HepG2 (cell line): ENCODE results near the gene NBPF1. TPM values are rescaled to one million over a fixed set of nuclear protein-coding genes. Genes with fewer than 3 reads are reported as not detected.

Source experiments
- BRD4 ChIP-seq: sonication (generic); formaldehyde crosslinking; IDR thresholded peaks from 2 replicates; pipeline ENCODE4 v1.4.0; 2020; ENCODE audit warnings: missing genetic modification reagents
- NFATC3 ChIP-seq: sonication (generic); formaldehyde crosslinking; IDR thresholded peaks from 2 replicates; pipeline ENCODE4 v1.5.1; 2020; ENCODE audit warnings: mild to moderate bottlenecking, missing genetic modification reagents
- SAP130 ChIP-seq: IDR thresholded peaks from 2 replicates; pipeline ENCODE4 v1.6.1; 2016; ENCODE audit warnings: low read depth
- SNAPC2 ChIP-seq: sonication (generic); formaldehyde crosslinking; IDR thresholded peaks from 2 replicates; pipeline ENCODE4 v1.8.1; 2022; ENCODE audit warnings: mild to moderate bottlenecking, missing genetic modification reagents
- ZNF101 ChIP-seq: sonication (generic); formaldehyde crosslinking; IDR thresholded peaks from 2 replicates; pipeline ENCODE4 v1.4.0; 2020; ENCODE audit warnings: mild to moderate bottlenecking, low read depth, missing genetic modification reagents, borderline replicate concordance
- ZNF138 ChIP-seq: sonication (generic); formaldehyde crosslinking; IDR thresholded peaks from 2 replicates; pipeline ENCODE4 v1.5.0; 2020; ENCODE audit warnings: mild to moderate bottlenecking, low read depth, missing genetic modification reagents
- ZNF20 ChIP-seq: sonication (generic); formaldehyde crosslinking; IDR thresholded peaks from 2 replicates; pipeline ENCODE4 v1.4.0; 2020; ENCODE audit warnings: mild to moderate bottlenecking, moderate library complexity, missing genetic modification reagents
- ZNF326 ChIP-seq: sonication (generic); formaldehyde crosslinking; IDR thresholded peaks from 2 replicates; pipeline ENCODE4 v1.4.0; 2020; ENCODE audit warnings: missing genetic modification reagents, borderline replicate concordance
- ZNF552 ChIP-seq: sonication (generic); formaldehyde crosslinking; IDR thresholded peaks from 2 replicates; pipeline ENCODE4 v1.9.0; 2022; ENCODE audit warnings: missing genetic modification reagents, mild to moderate bottlenecking, borderline replicate concordance
- ZNF614 ChIP-seq: IDR thresholded peaks from 2 replicates; pipeline ENCODE4 v1.6.1; 2018; ENCODE audit warnings: missing biosample characterization, missing genetic modification reagents, inconsistent platforms, borderline replicate concordance
- ZNF713 ChIP-seq: sonication (generic); formaldehyde crosslinking; IDR thresholded peaks from 2 replicates; pipeline ENCODE4 v1.4.0; 2020; ENCODE audit warnings: mild to moderate bottlenecking, missing genetic modification reagents
- ZSCAN25 ChIP-seq: sonication (generic); formaldehyde crosslinking; IDR thresholded peaks from 2 replicates; pipeline ENCODE4 v1.8.0; 2022; ENCODE audit warnings: mild to moderate bottlenecking, missing genetic modification reagents
- polyA plus RNA-seq, 8 experiments: library from polyadenylated mRNA; depleted of rRNA in 3 of 8; stranded (reverse) in 7 of 8; unstranded in 1 of 8; fragments of >200 nt; fragmentation: Illumina TruSeq in 4 of 8; extraction: Trizol in 4 of 8; gene quantifications; 2 replicates each; pipeline versions ENCODE4 v1.2.1 to v1.2.3, GENCODE V29; 2011 to 2016; ENCODE audit warnings: low read depth in 4 of 8, missing spikeins in 1 of 8, mixed read lengths in 1 of 8; ENCODE audit not compliant: insufficient read depth in 1 of 8
- total RNA-seq, 5 experiments: library from RNA; depleted of rRNA; stranded (reverse); fragments of >200 nt; fragmentation: Illumina TruSeq; extraction: Trizol; gene quantifications; 2 replicates each; pipeline ENCODE4 v1.2.3, GENCODE V29; 2016; ENCODE audit warnings: low read depth in 1 of 5
- TF ChIP-seq, protein P1 (sequence below): sonication (generic); formaldehyde crosslinking; IDR thresholded peaks from 2 replicates; pipeline ENCODE4 v1.4.0; 2020; ENCODE audit warnings: missing genetic modification reagents, borderline replicate concordance
- TF ChIP-seq, protein P2 (sequence below): sonication (generic); formaldehyde crosslinking; IDR thresholded peaks from 2 replicates; pipeline ENCODE4 v1.5.0; 2020; ENCODE audit warnings: missing genetic modification reagents
- TF ChIP-seq, protein P3 (sequence below): sonication (generic); formaldehyde crosslinking; IDR thresholded peaks from 2 replicates; pipeline ENCODE4 v1.4.0; 2020; ENCODE audit warnings: missing genetic modification reagents
- TF ChIP-seq, protein P4 (sequence below): sonication (generic); formaldehyde crosslinking; IDR thresholded peaks from 2 replicates; pipeline ENCODE4 v1.4.0; 2020; ENCODE audit warnings: mild to moderate bottlenecking, low read depth, missing genetic modification reagents
- TF ChIP-seq, protein P5 (sequence below): sonication (generic); formaldehyde crosslinking; IDR thresholded peaks from 2 replicates; pipeline ENCODE4 v1.9.0; 2022; ENCODE audit warnings: missing genetic modification reagents, mild to moderate bottlenecking, borderline replicate concordance
- TF ChIP-seq, protein P6 (sequence below): sonication (generic); formaldehyde crosslinking; IDR thresholded peaks from 2 replicates; pipeline ENCODE4 v1.4.0; 2020; ENCODE audit warnings: mild to moderate bottlenecking, missing genetic modification reagents

NBPF1 gene
- total and polyA plus RNA-seq, 2 of the 13 experiments (the other 11 are each of a cell fraction or from before 2014, with no cell fraction given): 30.3 to 35.6 TPM

DNA sequence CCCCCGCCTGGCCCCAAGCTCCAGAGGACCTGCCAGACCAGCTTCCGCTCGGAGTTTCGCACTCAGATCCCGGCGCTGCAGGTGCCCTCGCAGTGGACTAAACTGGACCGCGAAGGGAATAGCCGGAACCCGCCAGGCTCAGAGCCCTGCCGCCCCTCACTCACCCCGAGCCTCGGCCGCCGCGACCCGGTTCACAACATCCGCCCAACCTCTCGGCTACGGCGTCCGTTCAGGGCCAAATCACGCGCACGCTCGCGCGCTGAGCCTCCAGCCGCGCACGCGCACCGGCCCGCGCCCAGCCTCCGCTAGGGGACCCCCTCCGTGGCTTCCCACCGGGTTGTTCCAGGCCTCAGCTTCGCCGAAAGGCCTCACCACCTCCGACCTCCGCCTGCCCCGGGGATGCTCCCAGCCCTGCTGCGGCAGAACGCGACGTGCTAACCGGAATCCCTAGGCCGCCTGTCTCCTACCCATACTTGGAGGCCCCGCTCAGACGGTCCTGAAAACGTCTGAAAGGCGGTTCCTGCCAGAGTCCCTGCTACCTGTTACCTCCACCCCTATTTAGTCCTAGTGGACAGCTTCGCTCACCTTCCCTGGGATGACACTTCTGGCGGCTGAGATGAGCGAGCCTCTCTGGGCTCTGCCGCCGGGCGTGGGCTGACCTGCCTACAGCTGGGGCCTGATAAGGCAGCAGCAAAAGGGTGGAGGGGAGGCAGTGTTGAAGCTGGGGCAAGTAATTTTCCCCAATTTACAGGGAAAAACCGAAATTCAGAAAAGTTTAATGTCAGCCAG, 31.3 kb upstream of the NBPF1 start (continued):
- TF ChIP-seq, protein P1, sequence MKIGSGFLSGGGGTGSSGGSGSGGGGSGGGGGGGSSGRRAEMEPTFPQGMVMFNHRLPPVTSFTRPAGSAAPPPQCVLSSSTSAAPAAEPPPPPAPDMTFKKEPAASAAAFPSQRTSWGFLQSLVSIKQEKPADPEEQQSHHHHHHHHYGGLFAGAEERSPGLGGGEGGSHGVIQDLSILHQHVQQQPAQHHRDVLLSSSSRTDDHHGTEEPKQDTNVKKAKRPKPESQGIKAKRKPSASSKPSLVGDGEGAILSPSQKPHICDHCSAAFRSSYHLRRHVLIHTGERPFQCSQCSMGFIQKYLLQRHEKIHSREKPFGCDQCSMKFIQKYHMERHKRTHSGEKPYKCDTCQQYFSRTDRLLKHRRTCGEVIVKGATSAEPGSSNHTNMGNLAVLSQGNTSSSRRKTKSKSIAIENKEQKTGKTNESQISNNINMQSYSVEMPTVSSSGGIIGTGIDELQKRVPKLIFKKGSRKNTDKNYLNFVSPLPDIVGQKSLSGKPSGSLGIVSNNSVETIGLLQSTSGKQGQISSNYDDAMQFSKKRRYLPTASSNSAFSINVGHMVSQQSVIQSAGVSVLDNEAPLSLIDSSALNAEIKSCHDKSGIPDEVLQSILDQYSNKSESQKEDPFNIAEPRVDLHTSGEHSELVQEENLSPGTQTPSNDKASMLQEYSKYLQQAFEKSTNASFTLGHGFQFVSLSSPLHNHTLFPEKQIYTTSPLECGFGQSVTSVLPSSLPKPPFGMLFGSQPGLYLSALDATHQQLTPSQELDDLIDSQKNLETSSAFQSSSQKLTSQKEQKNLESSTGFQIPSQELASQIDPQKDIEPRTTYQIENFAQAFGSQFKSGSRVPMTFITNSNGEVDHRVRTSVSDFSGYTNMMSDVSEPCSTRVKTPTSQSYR (CRISPR knock-in tag): peak; percentile 74
- TF ChIP-seq SNAPC2 (CRISPR knock-in tag): peak; percentile 91; the same call in 1 of the 2 replicates
- peak; percentile 73; the same call in 1 of the 2 replicates for TF ChIP-seq NFATC3 (CRISPR knock-in tag)
- peak; percentile 90; the same call in 1 of the 2 replicates for TF ChIP-seq ZNF101 (CRISPR knock-in tag)
- TF ChIP-seq, protein P2, sequence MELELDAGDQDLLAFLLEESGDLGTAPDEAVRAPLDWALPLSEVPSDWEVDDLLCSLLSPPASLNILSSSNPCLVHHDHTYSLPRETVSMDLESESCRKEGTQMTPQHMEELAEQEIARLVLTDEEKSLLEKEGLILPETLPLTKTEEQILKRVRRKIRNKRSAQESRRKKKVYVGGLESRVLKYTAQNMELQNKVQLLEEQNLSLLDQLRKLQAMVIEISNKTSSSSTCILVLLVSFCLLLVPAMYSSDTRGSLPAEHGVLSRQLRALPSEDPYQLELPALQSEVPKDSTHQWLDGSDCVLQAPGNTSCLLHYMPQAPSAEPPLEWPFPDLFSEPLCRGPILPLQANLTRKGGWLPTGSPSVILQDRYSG (CRISPR knock-in tag): peak; percentile 94
- TF ChIP-seq SAP130 (CRISPR knock-in tag): peak; percentile 100
- TF ChIP-seq, protein P3, sequence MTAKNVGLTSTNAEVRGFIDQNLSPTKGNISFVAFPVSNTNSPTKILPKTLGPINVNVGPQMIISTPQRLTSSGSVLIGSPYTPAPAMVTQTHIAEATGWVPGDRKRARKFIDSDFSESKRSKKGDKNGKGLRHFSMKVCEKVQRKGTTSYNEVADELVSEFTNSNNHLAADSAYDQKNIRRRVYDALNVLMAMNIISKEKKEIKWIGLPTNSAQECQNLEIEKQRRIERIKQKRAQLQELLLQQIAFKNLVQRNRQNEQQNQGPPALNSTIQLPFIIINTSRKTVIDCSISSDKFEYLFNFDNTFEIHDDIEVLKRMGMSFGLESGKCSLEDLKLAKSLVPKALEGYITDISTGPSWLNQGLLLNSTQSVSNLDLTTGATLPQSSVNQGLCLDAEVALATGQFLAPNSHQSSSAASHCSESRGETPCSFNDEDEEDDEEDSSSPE: peak; percentile 96
- TF ChIP-seq ZNF614 (CRISPR knock-in tag): peak; percentile 99
- TF ChIP-seq, protein P4, sequence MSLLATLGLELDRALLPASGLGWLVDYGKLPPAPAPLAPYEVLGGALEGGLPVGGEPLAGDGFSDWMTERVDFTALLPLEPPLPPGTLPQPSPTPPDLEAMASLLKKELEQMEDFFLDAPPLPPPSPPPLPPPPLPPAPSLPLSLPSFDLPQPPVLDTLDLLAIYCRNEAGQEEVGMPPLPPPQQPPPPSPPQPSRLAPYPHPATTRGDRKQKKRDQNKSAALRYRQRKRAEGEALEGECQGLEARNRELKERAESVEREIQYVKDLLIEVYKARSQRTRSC (CRISPR knock-in tag): peak; percentile 92
- peak; percentile 99 for TF ChIP-seq BRD4
- peak; percentile 98 for TF ChIP-seq ZNF713 (CRISPR knock-in tag)
- TF ChIP-seq, protein P5, sequence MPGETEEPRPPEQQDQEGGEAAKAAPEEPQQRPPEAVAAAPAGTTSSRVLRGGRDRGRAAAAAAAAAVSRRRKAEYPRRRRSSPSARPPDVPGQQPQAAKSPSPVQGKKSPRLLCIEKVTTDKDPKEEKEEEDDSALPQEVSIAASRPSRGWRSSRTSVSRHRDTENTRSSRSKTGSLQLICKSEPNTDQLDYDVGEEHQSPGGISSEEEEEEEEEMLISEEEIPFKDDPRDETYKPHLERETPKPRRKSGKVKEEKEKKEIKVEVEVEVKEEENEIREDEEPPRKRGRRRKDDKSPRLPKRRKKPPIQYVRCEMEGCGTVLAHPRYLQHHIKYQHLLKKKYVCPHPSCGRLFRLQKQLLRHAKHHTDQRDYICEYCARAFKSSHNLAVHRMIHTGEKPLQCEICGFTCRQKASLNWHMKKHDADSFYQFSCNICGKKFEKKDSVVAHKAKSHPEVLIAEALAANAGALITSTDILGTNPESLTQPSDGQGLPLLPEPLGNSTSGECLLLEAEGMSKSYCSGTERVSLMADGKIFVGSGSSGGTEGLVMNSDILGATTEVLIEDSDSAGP (CRISPR knock-in tag): peak; percentile 98
- peak; percentile 99 for TF ChIP-seq ZNF552 (CRISPR knock-in tag)
- TF ChIP-seq ZSCAN25: peak; percentile 81; the same call in 1 of the 2 replicates
- TF ChIP-seq ZNF20 (CRISPR knock-in tag): peak; percentile 91; the same call in 1 of the 2 replicates
- TF ChIP-seq, protein P6, sequence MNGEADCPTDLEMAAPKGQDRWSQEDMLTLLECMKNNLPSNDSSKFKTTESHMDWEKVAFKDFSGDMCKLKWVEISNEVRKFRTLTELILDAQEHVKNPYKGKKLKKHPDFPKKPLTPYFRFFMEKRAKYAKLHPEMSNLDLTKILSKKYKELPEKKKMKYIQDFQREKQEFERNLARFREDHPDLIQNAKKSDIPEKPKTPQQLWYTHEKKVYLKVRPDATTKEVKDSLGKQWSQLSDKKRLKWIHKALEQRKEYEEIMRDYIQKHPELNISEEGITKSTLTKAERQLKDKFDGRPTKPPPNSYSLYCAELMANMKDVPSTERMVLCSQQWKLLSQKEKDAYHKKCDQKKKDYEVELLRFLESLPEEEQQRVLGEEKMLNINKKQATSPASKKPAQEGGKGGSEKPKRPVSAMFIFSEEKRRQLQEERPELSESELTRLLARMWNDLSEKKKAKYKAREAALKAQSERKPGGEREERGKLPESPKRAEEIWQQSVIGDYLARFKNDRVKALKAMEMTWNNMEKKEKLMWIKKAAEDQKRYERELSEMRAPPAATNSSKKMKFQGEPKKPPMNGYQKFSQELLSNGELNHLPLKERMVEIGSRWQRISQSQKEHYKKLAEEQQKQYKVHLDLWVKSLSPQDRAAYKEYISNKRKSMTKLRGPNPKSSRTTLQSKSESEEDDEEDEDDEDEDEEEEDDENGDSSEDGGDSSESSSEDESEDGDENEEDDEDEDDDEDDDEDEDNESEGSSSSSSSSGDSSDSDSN: peak; percentile 99
- TF ChIP-seq ZNF326 (CRISPR knock-in tag): peak; percentile 83
- TF ChIP-seq ZNF138 (CRISPR knock-in tag): peak; percentile 99; the same call in 1 of the 2 replicates
